HAP-1 (cell line): Measurements from ENCODE around the gene SH3RF2.
A peak's percentile ranks its signal among the peaks of the same experiment; 100 is the strongest.

Experiments used
- DNase-seq, 2 experiments: peaks; one replicate each; pipeline ENCODE4 v3.0.0-alpha.2; 2016 to 2020; ENCODE audit warnings: low spot score in 2 of 2
- H3K27me3 ChIP-seq: fragments of 250-450 bp; sonication (Bioruptor Pico); 2 replicates; pipeline ENCODE4 v1.5.1; 2020; ENCODE audit warnings: low read depth, mild to moderate bottlenecking, moderate library complexity
- H3K36me3 ChIP-seq: fragments of 250-450 bp; sonication (Bioruptor Pico); replicated peaks from 2 replicates; pipeline ENCODE4 v1.5.1; 2020; ENCODE audit warnings: mild to moderate bottlenecking
- H3K4me1 ChIP-seq: fragments of 250-450 bp; sonication (Bioruptor Pico); 2 replicates; pipeline ENCODE4 v1.5.1; 2020; ENCODE audit warnings: mild to moderate bottlenecking
- H3K4me3 ChIP-seq: fragments of 250-450 bp; sonication (Bioruptor Pico); 2 replicates; pipeline ENCODE4 v1.5.1; 2020; ENCODE audit warnings: mild to moderate bottlenecking, moderate library complexity
- H3K9me3 ChIP-seq: fragments of 250-450 bp; sonication (Bioruptor Pico); 2 replicates; pipeline ENCODE4 v1.5.1; 2020; ENCODE audit warnings: mild to moderate bottlenecking, moderate library complexity
- in situ Hi-C: fragments of 300-500 bp; cut with MboI; formaldehyde crosslinking; loops from 3 replicates; pipeline ENCODE4 v1.14.3; 2020; ENCODE audit warnings: low sequenced_read_pairs, inconsistent platforms, mixed read lengths

Gene SH3RF2

DNA sequence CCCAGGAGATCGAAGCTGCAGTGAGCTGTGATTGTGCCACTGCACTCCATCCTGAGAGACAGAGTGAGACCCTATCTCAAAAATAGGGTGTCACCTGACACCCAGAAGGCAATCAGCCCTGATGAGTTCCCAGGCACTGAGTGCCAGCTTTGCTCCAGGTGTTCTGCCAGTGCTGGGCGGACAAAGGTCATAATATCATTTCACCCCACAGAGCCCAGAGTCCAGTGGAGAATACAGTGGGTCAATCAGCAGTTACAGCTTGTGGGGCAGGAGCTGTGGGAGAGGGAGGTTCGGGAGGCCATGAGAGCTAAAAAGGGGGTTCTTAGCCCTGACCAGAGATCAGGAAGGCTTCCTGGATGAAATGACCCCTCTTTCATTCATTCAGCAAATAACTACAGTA lies 24.4 kb upstream of the SH3RF2 start:
- DNase-seq = no peak
- Histone ChIP-seq H3K36me3 (no peaks in the 10 kb centered on the region), H3K4me3 (no peak overlapping the region), H3K4me1 (peaks cover 6% of the 10 kb centered on the region; the same call in 1 of the 2 replicates), H3K9me3 (no peaks in the 10 kb centered on the region), H3K27me3 (no peaks in the 10 kb centered on the region)
- in situ Hi-C loops = no loop called here

DNA sequence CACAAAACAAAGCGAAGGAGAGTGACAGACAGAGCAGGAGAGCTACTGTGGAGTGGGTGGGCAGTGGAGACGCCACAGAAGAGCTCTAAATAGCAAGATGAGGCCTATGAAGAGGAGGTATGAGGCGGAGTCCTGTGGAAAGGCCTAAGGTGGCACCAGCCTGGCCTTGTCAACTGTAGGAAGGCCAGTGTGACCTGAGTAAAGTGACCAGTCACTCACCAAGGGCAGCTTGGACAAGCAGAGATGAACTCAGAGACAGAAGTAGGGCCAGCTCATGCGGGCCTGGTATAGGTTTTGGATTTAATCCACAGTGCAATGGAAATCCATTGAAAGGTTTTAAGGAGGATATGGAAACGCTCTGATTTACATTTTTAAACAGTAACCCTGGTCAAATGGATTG lies 23.8 kb upstream of the SH3RF2 start:
- Histone ChIP-seq H3K9me3 (no peaks in the 10 kb centered on the region), H3K36me3 (no peaks in the 10 kb centered on the region), H3K4me3 (no peak overlapping the region), H3K4me1 (peaks cover 6% of the 10 kb centered on the region; the same call in 1 of the 2 replicates), H3K27me3 (no peaks in the 10 kb centered on the region)
- in situ Hi-C loops = no loop called here
- no peak for DNase-seq

DNA sequence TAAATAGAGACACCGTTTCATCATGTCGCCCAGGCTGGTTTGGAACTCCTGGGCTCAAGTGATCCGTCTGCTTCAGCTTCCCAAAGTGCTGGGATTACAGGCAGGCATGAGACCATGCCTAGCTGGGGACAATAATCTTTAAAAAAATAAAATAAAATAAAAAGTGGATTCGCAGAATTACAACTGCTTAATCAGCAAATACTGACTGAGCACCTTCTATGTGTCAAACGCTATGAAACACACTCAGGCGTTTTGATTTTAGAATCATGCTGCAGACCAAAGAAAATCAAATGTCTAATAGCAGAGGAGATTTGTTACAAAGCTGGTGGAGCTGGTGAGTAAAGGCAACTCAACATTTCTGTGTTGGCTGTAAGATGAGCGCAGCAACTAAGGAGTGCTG lies 22.7 kb upstream of the SH3RF2 start:
- Histone ChIP-seq H3K4me3 (no peak overlapping the region), H3K4me1 (no peaks in the 10 kb centered on the region), H3K27me3 (no peaks in the 10 kb centered on the region), H3K9me3 (no peaks in the 10 kb centered on the region), H3K36me3 (no peaks in the 10 kb centered on the region)
- in situ Hi-C loops = no loop called here
- DNase-seq = no peak

DNA sequence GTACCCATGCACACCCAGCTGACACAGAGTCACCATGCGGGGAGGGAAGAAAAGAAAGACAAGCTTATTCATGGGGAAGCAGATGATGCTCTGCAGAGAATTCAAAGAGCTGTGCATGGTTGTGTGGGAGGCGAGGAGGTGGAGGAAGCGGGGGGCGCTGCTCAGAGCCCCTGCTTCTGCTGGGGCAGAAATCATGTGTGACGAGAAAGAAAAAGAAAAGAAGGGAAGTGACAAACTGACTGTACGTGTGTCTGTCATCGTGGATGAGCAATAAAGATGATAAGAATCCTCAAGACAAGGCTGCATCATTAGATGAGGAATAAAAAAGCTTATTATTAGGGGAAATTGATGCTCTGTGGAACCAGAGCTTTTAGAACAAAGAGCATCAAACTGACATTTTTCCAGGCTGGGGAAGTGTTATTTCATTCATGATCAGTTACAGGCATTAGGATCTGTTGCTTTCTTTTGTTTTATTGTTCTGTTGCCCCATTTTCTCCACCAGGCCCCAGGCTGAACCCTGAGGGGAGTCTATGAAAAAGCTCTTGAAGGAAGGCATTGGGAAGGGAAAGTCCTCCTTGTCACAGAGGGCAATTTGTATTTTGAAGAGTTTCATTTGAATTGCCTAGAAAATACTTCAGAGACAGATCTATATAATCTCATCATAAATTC lies 20.3 kb upstream of the SH3RF2 start:
- Histone ChIP-seq H3K9me3 (no peaks in the 10 kb centered on the region), H3K27me3 (no peaks in the 10 kb centered on the region), H3K4me3 (no peak overlapping the region), H3K4me1 (no peaks in the 10 kb centered on the region), H3K36me3 (no peaks in the 10 kb centered on the region)
- no peak for DNase-seq
- in situ Hi-C loops = no loop called here

DNA sequence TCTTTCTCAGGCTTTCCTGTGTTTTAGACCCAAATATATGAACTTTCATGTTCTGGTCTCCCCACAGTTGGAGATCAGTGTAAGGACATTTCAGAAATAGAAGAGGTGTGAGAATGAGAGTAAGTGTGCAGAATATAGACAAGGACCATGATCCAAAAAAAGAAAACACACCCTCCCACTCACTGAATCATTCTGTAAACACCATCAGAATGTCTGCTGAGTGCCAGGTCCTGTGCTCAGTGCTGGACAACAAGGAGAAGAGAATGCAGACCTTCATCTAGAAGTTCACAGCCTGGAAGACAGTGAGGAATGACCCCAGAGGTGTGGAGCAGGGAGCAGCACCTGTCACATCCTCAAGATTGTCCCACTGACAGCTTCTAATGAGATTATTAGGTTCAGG lies 19.1 kb upstream of the SH3RF2 start:
- DNase-seq = no peak
- H3K9me3 ChIP-seq = no peaks in the 10 kb centered on the region
- H3K27me3 ChIP-seq = no peaks in the 10 kb centered on the region
- no peak overlapping the region for H3K4me3 ChIP-seq
- H3K4me1 ChIP-seq = no peaks in the 10 kb centered on the region
- no peaks in the 10 kb centered on the region for H3K36me3 ChIP-seq
- in situ Hi-C loops = no loop called here

DNA sequence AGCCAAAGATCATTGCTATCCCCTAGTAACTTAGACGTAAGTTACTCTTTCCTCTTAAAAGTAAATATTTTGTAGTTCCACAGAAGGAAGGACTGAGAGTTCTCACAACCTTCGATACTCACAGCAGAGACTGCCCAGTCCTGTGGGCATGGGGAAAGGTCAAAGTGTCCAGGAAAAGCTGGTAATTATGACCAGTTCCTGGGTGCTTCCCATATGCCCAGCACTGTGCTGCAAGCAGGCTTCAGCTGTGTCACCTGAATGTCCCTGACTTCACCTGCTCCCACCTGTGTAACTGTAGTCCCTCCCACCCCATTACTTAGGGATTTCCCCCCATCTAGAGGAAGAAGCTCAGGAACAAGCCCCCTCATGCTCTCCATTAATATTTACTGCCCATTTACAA lies 18.0 kb upstream of the SH3RF2 start:
- Histone ChIP-seq H3K27me3 (no peaks in the 10 kb centered on the region), H3K9me3 (no peaks in the 10 kb centered on the region), H3K4me1 (no peaks in the 10 kb centered on the region), H3K4me3 (no peak overlapping the region), H3K36me3 (no peaks in the 10 kb centered on the region)
- in situ Hi-C loops = no loop called here
- DNase-seq = no peak

DNA sequence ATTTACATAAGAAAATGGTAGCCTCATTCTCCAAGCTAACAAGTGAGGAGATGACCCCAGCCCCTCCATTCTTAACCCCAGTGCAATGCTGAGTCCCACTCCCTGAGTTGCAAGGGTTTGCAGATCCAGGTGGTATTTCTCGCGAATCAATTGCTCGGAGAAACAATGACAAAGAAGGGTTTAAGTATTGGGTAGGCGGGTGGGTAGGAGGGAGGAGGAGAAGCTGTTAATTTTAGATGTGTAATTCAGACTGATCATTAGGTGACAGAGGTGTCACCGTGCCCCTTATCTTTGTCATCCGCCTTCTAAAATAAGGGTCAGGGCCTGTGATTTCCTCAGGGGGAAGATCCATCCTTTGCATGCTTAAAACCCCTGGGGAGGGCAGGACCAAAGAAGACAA lies 17.0 kb upstream of the SH3RF2 start:
- Histone ChIP-seq H3K9me3 (no peaks in the 10 kb centered on the region), H3K36me3 (no peaks in the 10 kb centered on the region), H3K4me3 (no peak overlapping the region), H3K27me3 (no peaks in the 10 kb centered on the region), H3K4me1 (peaks cover 4% of the 10 kb centered on the region; the same call in 1 of the 2 replicates)
- DNase-seq = no peak
- in situ Hi-C loops = no loop called here

DNA sequence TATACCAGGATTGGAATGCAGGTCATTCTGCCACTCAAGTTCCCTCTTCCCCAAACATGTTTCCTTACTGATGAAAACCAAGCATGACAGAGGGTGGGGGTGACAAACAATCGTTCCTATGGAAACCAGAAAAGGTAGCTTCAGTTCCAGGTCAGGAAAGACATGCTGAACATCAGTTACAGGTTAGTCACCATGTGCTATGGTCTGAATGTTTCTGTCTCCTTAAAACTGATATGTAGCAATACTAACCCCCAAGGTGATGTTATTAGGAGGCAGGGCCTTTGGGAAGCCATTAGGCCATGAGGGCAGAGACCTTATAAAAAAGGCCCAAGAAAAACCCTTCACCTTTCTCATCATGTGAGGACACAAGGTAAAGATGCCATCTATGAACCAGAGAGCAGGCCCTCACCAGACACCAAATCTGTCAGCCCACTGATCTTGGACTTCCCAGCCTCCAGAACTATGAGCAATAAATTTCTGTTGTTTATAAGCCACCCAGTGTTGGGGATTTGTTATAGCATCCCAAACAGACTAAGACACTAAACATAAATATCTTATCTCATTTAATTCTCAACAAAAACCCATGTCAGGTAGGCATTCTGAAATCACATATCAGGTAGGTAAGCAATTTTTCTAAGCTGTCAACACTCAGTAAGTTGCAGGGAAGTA lies 15.7 kb upstream of the SH3RF2 start:
- no peaks in the 10 kb centered on the region for H3K36me3 ChIP-seq
- H3K27me3 ChIP-seq = no peaks in the 10 kb centered on the region
- no peak for DNase-seq
- in situ Hi-C loops = no loop called here
- no peaks in the 10 kb centered on the region for H3K9me3 ChIP-seq
- H3K4me1 ChIP-seq = peaks cover 16% of the 10 kb centered on the region
- H3K4me3 ChIP-seq = no peak overlapping the region

DNA sequence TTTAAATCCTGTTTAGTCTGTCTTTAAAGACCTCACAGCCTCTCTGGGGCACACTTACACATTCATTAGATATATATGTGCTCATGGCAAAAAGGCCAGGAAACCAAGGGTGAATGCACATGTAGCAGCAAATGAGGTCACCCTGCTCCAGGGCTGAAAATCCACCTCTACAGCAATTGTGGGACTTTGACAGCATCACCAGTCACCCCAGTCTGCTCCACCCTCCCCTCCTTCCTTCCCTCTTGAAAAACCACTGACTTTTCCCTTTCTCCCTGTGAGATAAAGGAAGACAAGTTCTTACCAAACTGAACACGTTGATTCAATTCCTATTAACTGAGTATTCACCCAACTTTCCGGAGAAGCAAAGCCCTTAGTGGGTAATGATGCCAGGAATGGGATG lies 15.2 kb upstream of the SH3RF2 start:
- H3K27me3 ChIP-seq = no peaks in the 10 kb centered on the region
- no peak for DNase-seq
- H3K36me3 ChIP-seq = no peaks in the 10 kb centered on the region
- in situ Hi-C loops = no loop called here
- H3K4me1 ChIP-seq = peaks cover 17% of the 10 kb centered on the region
- no peaks in the 10 kb centered on the region for H3K9me3 ChIP-seq
- no peak overlapping the region for H3K4me3 ChIP-seq

DNA sequence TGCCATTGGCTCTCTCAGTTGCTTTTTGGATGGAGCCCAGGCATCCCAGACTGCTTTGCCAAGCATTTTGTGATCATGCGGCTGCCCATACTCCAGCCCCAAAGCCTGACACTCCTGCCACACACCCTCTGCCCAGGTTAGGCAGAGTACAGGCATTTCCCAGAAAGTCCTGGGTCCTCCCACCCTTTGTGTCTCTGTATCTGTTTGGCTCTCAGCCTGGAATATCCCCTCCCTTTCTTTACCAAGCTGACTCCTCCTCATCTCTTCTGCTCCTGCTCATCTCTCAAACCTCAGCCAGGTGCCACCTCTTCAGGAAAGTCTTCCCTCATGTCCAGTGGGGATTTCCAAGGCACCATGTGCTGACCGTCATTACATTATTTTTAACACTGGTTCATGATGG lies 14.3 kb upstream of the SH3RF2 start:
- Histone ChIP-seq H3K9me3 (no peaks in the 10 kb centered on the region), H3K4me3 (no peak overlapping the region), H3K36me3 (no peaks in the 10 kb centered on the region), H3K4me1 (peaks cover 17% of the 10 kb centered on the region), H3K27me3 (no peaks in the 10 kb centered on the region)
- in situ Hi-C loops = no loop called here
- no peak for DNase-seq

DNA sequence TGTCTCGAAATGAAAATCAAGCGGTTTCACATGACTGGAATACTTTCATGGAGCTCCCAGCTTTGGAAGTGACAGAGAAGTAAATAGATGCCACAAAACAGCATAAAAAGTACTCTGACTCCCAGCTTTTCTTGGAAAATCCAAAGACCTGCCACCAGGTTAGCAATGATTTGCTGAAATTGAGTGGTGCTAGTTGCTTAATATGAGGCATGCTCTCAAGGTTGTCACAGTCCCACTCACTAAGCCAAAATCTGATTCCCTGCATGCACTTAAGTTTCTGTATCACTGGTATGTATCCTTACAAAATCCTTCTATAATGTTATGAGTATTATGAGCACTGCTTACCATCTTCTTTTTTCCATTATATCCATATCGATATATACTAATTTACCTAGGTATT lies 13.0 kb upstream of the SH3RF2 start:
- in situ Hi-C loops = no loop called here
- Histone ChIP-seq H3K4me1 (peaks cover 17% of the 10 kb centered on the region), H3K27me3 (no peaks in the 10 kb centered on the region), H3K4me3 (no peak overlapping the region), H3K36me3 (no peaks in the 10 kb centered on the region), H3K9me3 (no peaks in the 10 kb centered on the region)
- DNase-seq = no peak

DNA sequence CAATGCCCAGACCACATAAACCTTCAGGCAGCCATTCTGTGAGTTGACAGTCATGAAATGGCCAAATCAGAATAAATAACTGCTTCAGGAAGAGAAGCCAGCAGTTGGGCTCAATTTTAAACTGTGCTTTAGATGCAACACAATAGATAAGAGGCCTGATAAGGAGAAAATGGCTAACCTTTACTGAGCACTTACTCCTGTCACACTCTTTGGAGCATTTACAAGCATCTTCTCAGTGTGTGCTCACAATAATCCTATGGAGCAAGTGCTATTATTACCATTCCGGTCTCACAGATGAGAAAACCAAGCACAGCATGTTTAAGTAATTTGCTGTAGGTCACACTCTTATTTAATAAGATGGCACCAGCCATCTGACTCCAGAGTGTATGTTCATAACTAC lies 11.5 kb upstream of the SH3RF2 start:
- H3K27me3 ChIP-seq = no peaks in the 10 kb centered on the region
- H3K4me1 ChIP-seq = peaks cover 17% of the 10 kb centered on the region
- H3K9me3 ChIP-seq = no peaks in the 10 kb centered on the region
- DNase-seq = no peak
- no peaks in the 10 kb centered on the region for H3K36me3 ChIP-seq
- in situ Hi-C loops = no loop called here
- H3K4me3 ChIP-seq = no peak overlapping the region

DNA sequence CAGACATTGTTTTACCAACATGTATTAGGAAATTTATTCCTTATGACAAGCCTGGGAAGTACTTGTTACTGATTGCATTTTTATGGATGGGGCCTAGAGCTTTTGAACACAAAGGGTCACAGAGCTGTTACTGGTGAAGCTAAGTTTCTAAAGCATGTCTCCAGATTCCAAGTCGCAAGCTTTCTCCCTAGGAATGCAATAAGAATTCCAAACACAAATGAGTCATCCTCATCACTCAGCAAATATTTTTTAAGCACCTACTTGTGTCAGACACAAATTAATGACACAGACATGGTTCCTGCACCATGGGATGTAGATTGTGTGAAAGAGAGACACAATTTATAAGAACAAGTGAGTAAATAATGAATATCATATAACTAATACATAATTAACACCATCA lies 11.0 kb upstream of the SH3RF2 start:
- H3K9me3 ChIP-seq = no peaks in the 10 kb centered on the region
- peak; percentile 17 to 66 for DNase-seq
- H3K27me3 ChIP-seq = no peaks in the 10 kb centered on the region
- no peak overlapping the region for H3K4me3 ChIP-seq
- no peaks in the 10 kb centered on the region for H3K36me3 ChIP-seq
- H3K4me1 ChIP-seq = peaks cover 17% of the 10 kb centered on the region
- in situ Hi-C loops = no loop called here

DNA sequence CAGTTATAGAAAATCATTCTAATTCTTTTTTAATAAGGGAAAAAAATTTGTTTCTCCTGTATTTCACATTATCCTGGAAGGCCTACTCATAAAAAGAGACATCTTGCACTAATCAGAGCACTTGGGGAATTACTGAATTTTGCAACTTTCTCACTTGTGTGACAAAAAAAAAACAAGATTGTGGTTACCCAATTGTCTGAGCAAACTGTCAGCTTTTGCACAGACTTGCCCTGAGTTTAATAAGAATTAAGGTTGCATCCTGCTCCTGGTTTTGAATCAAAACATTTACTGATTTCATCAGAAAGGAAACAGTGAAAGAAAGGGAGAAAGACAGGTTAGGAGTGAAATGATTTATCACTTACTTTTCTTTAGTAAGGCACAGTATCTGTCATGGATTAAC lies 10.6 kb upstream of the SH3RF2 start:
- Histone ChIP-seq H3K36me3 (no peaks in the 10 kb centered on the region), H3K9me3 (no peaks in the 10 kb centered on the region), H3K4me3 (no peak overlapping the region), H3K27me3 (no peaks in the 10 kb centered on the region), H3K4me1 (peaks cover 17% of the 10 kb centered on the region)
- no peak for DNase-seq
- in situ Hi-C loops = no loop called here

DNA sequence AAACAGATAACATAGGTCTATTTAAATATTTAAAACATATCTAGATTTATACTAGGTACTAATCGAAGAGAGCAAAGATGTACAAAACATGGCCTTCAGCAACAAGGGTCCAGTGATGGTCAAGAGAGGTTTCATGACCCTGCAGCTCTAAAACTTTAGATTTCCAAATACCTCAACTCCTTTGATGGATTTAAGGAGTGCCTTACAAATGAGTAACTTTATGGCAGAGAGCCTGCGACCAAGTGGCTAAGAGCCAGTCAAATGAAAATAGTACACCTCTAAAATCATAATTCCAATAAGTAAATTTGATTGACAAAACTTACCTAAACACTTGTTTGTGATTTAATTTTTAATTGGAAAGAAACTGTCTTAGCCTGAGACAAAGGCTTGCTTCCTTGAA lies 4.7 kb upstream of the SH3RF2 start:
- no peak for DNase-seq
- H3K4me1 ChIP-seq = no peaks in the 10 kb centered on the region; the same call in 1 of the 2 replicates

More for the DNA sequence above, 4.7 kb upstream of the SH3RF2 start:
- H3K36me3 ChIP-seq = no peaks in the 10 kb centered on the region
- in situ Hi-C loops = no loop called here
- H3K4me3 ChIP-seq = no peak overlapping the region
- H3K9me3 ChIP-seq = no peaks in the 10 kb centered on the region
- no peaks in the 10 kb centered on the region for H3K27me3 ChIP-seq
